ENCODE data around the gene PLEKHA6.
A peak's percentile ranks its signal among the peaks of the same experiment; 100 is the strongest.

GRCh38 chr1:204295671-204296070 is 64.1 kb downstream of the PLEKHA6 start:
- TF ChIP-seq CTCF (conservative IDR thresholded peaks at IDR 0.05; ENCODE audit: low read depth, low read length) (no peak), MXI1 (IDR thresholded peaks at IDR 0.05; ENCODE audit: borderline replicate concordance, low read depth, low read length) (peak; percentile 61; the same call in 1 of the 2 replicates), POLR2A (IDR thresholded peaks at IDR 0.05; ENCODE audit: low read depth, low read length) (no peak), SMC3 (IDR thresholded peaks at IDR 0.05; ENCODE audit: low read depth, low read length) (no peak), RAD21 (IDR thresholded peaks at IDR 0.05; ENCODE audit: low read length) (no peak), CEBPB (IDR thresholded peaks at IDR 0.05; ENCODE audit: low read depth, low read length) (no peak)

Measured in IMR-90 (cell line).